ENCODE results near the gene DRAP1.
A peak's percentile ranks its signal among the peaks of the same experiment; 100 is the strongest.
"Not testable (repeated sequence)": the region's sequence is repeated elsewhere in the genome, so short reads cannot be mapped to it uniquely, and the experiment has no call there.

Gene DRAP1

DNA sequence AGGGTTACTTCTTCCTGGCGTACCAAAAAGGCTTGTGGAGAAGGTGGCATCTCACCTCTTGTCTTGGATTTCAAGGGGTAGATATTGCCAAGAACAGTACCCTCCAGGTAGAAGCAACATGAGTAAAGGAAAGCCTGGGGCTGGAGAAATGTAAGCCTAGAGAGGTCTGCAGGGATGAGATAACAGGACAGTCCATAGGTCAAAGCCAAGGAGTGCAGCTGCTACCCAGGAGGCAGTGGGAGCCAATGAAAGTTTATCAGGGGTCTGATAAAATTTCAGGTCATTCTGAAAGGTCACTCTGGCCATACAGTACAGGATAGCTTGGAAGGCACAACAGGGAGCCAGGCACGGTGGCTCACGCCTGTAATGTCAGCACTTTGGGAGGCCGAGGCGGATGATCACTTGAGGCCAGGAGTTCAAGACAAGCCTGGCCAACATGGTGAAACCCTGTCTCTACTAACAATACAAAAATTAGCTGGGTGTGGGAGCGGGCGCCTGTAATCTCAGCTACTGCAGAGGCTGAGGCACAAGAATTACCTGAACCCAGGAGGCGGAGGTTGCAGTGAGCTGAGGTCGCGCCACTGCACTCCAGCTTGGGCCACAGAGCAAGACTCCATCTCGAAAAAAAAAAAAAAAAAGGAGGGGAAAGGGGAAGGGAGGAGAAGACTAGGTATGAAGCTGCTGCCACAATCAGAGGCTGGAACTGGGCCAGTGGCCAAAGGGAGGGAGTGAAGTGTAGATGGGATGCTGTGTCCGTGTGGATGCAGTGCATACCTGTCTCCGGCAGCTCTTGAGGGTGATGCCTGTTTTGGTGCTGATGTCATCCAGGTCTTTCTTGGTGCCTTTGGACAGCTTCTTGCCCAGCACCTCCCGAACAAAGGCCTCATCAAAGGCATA lies 32.2 kb upstream of the DRAP1 start:
- DNase-seq (ENCODE audit: low read depth in 2 of 2): no peak

DNA sequence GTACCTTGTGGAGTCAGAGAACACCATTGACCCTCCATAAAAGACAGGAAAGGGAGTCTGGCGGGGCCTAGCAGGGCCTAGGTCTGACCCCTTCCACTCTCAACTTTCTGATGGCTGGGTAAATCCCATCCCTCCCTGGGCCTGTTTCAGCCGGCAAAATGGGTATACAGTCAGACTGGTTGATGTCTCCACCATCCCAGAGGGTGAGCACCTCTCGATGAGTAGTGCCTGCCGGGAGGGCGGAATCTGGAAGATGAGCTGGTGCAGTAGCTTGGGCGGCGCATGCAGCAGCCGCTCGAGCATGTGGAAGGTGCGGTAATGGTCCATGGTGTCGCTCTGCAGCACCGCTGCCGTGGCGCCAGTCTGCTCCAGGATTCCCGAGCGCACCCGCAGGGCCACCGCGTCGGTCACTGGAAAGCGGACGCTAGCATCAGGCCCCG lies 31.5 kb upstream of the DRAP1 start:
- no peak for DNase-seq (ENCODE audit: low read depth in 2 of 2)

DNA sequence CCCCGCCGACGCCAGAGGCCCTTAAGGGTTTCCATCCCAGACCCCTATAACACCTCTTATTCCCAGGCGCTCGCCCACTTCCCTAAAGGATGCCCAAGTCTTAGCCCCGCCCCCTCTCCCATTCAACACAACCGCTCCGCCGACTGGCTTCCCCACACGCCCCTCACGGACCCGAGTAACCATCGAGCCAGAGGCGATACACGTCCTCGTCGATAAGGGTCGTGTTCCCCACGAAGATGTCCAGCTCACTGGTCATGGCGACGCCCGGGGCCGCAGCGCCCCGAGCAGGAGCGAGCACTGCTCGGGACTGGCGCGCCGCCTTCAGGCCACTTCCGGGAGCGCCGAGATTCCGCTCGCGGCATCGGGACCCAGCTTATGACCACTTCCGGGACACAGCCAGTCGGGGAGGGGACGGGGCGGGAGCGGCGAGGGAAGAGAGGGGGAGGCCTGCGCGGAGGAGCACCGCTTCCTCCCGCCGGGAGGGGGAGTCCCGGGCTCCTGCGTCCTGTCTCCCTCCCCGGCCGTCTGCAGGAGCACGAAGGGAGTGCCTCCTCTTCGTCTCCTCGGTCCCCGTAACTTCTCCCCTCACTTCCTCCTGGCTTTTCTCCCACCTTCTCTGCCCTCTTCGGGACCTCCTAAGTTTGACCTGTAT lies 30.9 kb upstream of the DRAP1 start, which contains the start of gene FIBP:
TSS of gene FIBP (minus strand) at position 309 of the 652 bp plus-strand sequence. CDS start at position 256, 53 bp downstream.
- peak; percentile 95 to 96 for DNase-seq (ENCODE audit: low read depth in 2 of 2)

DNA sequence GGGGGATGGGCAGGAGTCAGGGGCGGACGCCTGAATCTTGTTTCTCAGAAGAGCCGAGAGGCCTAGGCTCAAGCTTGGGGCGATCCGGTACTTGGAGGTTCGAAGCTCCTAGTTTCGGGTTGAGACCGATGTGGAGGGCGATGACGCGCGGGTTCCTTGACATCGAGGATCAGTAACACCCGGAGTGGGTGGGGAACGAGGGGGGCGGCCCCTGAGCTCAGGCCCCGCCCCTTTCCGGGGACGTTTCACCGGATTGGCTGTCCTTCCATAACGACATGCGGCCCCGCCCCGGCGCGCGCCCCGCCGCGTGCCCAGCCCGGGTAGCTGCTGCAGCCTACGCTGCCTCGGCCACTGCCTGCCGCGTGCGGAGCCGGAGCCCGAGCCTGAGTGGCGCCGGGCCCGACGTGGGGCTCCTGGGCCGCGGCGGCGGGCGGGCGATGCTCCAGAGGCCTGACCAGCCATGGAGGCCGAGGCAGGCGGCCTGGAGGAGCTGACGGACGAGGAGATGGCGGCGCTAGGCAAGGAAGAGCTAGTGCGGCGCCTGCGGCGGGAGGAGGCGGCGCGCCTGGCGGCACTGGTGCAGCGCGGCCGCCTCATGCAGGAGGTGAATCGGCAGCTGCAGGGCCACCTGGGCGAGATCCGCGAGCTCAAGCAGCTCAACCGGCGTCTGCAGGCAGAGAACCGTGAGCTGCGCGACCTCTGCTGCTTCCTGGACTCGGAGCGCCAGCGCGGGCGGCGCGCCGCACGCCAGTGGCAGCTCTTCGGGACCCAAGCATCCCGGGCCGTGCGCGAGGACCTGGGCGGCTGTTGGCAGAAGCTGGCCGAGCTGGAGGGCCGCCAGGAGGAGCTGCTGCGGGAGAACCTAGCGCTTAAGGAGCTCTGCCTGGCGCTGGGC lies 28.7 kb upstream of the DRAP1 start, which contains the start of gene CCDC85B:
TSS of gene CCDC85B (plus strand) at position 350 of the 895 bp plus-strand sequence. CDS start at position 461, 111 bp downstream.
- DNase-seq (ENCODE audit: low read depth in 2 of 2): peak; percentile 99

DNA sequence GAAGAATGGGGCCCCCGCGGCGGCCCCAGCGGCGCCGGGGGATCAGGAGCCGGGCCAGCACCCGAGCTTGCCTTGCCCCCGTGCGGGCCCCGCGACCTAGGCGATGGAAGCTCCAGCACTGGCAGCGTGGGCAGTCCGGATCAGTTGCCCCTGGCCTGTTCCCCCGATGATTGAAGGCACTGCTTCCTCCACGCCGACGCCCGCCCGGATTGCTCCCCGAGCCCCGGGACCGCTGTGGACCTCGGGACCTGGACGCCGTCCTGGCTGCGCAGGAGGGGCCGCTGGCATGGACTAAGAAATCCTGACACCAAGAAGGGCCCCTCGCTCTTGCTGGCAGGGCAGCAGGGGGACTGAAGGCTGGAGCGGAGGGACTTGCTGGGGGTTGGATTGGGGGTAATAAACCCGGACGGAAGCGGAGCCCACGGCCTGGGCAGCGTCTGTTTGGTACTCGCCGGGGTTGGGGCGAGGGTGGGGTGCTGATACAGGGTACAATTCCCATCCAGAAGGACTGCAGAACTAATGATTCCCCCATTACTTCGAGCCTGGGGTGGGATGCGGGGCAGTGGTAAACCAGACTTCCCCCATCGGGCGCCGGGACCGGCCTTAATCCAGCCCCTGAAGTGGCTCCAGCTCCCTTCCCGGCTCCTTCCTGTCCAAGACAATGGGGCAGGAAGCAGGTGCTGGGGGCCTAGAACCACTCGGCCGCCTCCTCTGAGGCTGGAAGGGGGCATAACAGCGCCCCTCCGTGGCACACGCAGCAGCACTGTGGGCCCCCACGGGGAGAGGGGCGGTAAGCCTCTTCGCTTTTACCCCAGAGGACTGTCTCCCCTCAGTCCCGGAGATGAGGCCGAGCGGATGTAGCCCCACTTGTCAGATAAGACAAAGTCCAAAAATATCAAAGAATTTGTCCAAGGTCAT lies 27.7 kb upstream of the DRAP1 start:
- DNase-seq (ENCODE audit: low read depth in 2 of 2): no peak

DNA sequence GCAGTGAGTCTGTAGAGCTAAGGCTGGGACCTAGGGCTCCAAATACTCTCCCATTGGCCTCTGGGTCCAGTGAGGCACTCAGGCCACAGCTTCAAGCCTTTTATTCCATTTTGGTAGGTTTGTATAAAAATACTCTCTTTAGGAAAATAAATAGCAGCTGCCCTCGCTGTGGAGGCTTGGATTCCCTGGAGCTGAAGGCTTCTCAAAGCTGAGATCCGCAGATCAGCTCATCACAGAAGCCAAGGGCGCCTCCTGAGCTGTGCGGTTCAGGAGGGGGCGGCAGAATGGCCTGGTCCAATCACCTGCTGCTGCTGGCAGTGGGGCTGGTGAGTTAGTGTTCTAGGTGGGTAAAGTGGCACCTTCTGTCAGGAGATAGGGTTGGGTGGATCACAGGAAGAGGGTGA lies 27.1 kb upstream of the DRAP1 start:
- not testable (repeated sequence) for DNase-seq (ENCODE audit: low read depth in 2 of 2)

DNA sequence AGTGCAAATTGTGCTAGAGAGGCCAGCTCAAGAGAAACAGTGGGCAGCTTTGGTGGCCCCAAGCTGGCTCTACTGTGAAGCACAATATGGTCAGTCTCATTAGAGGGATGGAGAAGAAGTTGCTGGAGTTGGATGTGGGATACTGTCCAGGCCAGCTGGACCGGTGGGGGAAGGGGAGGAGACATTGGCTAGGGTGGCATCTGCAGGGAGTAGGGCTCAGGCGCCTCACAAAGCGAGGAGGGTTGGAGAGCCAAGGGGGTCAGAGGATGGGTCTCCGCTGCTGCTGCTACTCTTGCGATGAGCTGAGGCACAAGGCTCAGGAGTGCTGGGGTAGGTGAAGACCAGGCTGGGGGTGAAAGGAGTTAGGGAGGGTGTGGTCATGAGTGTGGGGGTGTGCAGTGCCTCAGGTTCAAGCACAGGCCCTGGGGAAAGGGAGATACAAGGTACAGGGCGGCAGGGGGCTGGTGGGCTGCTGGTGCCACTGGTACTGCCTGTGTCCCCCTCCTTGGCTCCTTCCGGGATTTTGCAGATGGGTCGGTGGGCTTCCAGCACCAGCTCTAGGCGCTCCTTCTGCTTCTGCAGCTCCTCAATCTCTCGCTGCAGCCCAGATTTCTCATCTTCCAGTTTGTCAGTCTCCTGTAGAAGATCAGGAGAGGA lies 26.4 kb upstream of the DRAP1 start:
- DNase-seq (ENCODE audit: low read depth in 2 of 2): no peak

DNA sequence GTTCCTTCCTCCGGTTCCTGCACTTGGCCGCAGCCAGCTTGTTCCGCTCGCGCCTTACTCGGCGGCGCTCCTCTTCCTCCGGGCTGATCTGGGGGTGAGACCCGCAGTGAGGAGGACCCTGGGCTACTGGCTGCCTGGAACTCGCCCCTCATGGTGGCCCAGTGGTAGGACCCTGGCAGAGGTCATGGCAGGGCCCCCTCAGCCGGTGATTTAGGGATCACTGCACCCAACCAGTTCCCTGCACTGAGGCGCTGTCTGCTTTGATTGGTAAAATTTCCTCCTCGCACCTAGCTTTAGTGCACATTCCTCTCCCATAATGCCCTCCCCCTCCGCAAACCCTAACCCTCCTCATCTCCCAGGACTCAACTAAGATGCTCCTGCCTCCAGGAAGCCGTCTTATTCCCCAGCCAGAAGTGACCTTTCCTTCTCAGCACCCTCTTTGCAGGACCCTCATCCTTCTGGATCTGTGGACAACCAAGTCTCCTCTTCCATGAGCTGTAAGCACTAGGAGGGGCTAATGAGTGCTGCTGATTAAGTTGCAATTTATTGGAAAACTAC lies 25.1 kb upstream of the DRAP1 start:
- no peak for DNase-seq (ENCODE audit: low read depth in 2 of 2)

DNA sequence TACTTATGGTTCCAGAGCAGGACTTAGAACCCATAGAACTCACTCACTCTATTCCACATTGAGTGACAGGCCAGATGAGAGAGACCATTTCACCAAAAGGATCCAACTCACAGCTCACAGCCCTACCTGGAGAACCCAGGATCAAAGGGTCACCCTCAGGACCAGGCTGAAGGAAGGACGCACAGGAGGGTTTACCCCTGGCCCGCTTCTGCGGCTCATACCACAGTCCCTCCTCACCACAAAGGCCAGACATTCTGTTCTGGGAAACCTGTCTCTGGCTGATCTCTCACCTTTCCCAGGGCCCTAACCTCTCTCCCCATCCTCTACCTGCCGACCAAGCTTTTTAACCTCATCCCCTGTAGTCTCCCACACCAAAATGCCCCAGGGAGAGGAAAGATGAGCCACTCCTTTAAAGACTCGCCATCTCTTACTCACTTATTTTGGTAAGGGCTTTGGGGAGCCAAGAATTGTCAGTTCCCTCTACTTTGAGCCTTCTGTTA lies 23.7 kb upstream of the DRAP1 start:
- no peak for DNase-seq (ENCODE audit: low read depth in 2 of 2)

DNA sequence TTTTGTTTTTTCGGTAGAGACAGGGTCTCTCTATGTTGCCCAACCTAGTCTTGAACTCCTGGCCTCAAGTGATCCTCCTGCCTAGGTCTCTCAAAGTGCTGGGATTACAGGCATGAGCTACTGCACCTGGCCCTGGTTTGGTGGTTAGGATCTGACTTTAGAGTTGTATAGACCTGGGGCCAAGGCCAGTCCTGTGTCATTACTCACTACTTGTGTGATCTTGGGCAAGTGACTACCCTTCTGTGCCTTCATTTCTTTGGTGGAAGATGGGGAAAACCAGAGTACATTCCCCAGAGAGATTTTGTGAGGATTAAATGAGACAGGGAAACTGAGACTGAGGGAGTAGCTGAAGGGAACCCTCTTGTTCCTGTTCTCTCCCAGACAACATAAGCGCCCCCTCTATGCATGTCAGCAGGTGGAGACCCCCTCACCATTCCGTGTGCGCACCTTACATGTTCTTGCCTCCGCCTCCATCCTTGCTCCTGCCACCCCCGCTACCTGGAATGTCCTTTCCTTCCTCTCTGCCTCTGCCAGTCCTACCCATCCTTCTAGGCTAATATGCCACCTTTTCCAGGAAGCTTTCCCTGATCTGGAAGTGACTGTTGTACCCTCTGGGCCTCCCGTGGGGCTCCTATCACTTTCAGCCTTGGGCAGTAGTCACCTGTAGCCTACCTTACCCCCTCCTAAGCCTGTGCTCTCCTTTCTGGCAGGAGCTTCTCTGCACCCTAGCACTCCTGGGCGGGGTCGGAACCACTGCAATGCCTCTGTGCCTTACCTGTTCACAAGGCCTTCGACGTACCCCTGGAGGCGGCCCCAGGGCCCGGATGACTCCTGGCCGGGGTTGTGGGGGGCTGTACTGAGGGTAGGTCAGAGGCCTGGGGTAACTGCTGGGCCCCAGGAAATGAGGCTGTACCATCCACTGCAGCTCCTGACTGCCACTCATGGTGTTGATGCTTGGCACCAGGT lies 22.9 kb upstream of the DRAP1 start:
- no peak for DNase-seq (ENCODE audit: low read depth in 2 of 2)

DNA sequence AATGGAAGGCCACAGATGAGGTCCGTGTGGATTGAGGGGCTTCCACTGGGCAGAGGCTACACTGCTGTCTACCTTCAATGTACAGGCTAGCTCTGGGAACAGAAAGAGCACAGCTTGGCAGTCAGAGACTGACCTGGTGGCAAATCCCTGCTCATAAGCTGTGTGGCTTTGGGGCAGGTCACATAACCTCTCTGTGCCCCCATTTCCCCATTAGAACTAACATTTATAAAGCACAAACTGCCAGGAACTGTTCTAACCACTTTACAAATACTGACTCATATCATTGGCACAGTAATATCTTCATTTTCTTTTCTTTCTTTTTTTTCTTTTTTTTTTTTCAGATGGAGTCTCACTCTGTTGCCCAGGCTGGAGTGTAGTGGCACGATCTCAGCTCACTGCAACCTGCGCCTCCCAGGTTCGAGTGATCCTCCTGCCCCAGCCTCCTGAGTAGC lies 22.2 kb upstream of the DRAP1 start:
- DNase-seq (ENCODE audit: low read depth in 2 of 2): no peak

DNA sequence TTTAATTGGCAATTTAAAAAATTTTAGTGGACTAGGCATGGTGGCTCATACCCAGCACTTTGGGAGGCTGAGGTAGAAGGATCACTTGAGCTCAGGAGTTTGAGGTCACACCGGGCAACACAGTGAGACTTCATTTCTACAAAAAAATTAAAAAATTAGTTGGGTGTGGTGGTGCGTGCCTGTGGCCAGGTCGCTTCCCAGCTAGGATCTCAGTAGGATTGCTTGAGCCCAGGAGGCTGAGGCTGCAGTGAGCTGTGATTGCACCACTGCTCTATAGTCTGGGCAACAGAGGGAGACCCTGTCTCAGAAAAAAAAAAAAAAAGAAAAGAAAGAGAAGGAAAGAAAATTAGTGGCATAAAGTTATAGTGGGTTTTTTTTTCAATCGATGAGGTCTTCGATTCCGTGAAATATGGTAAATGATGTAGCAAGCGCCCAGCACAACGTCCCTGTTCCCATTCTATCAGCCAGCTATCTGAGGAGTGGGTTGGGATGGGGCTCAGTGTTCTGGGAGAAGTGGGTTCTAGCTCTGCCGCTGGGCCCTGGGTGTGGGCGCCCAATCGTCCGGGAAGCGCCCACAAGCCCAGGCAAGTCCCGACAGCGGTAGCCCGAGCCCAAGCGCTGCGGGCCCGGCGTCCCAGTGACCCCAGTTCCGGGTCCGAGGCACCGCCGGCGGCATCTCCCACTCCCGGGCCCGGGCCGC lies 20.4 kb upstream of the DRAP1 start:
- DNase-seq (ENCODE audit: low read depth in 2 of 2): no peak

DNA sequence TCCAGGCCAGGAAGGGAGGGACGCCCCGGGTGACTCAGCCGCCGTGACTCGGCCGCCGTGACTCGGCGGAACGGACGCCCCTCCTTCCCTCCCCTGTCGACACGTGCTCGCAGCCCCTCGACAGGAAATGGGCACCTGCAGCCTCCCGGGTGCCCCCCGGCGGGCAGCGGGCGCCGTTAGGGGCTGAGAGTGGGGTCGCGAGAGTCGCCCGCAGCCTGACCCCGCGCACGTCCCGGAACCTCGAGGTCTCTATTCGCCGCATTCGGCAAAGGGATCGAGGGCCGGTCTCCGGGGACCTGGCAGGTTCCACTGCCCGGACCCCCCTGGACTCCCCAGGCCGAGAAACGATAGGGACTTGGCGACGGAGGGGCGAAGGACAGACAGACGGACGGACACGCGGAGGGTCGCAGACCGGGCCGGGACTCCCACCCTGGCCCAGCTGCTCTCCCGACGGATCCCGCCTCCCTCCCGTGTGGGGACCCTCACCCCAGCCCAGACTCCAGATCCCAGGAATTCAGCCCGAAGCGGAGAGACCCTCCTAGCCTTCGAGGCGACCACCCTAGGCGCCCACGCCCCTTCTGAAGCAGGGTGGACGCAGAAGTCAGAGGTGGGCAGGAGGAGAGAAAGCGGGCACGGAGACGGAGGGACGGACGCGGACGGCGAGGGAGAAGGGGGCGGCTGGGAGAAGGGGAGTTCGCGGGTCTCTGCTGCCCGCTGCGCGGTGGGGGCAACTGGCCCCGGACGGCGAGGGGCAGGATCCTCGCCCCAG lies 19.7 kb upstream of the DRAP1 start:
- peak; percentile 74 to 78 for DNase-seq (ENCODE audit: low read depth in 2 of 2)

DNA sequence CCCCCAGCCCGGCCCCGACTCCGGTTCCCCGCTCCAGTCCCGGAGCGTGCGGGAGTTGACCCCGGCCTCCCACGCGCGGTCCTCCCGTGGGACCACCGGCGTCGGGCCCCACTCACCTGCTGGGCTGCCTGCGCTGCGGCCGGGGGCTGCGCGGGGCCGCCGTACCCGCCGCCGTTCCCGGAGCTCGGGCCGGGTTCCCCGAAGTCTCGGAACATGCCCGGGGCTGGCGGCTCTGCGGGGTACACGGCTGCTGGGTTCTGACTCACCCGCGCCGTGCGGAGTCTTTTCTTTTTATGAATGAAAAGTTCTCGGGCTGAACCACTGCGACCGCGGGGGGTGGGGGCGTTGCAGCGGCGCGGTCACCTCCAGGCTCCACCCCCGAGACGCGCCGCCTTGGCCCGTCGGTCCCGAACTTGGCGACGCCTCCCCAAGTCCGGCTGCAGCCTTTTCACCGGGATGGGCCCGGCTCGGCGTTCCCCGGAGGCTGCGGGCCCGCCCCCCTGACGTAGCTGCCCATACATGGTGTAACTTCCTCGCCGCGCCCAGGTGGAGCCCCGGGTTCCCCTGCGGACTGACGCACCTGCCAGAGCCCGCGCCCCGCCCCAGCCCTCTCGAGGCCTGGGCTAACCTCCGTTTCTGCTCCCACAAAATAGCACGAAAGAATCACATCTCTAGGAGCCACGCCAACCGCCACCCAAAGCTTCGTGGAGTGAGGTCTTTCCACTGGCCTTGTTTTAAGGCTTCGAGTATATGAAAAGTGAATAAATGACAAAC lies 18.9 kb upstream of the DRAP1 start, which contains the start of gene FOSL1:
TSS of gene FOSL1 (minus strand) at position 264 of the 774 bp plus-strand sequence. CDS start at position 215, 49 bp downstream.
- peak; percentile 94 to 96 for DNase-seq (ENCODE audit: low read depth in 2 of 2)

DNA sequence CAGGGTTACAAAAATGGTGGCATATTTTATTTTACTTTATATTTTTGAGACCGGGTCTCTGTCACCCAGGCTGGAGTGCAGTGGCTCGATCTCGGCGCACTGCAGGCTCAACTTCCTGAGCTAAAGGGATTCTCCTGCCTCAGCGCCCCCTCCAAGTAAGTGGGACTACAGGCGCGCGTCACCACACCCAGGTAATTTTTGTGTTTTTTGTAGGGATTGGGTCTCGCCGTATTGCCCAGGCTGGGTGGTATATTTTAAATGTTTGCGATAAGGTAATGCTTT lies 18.4 kb upstream of the DRAP1 start:
- DNase-seq (ENCODE audit: low read depth in 2 of 2): no peak

DNA sequence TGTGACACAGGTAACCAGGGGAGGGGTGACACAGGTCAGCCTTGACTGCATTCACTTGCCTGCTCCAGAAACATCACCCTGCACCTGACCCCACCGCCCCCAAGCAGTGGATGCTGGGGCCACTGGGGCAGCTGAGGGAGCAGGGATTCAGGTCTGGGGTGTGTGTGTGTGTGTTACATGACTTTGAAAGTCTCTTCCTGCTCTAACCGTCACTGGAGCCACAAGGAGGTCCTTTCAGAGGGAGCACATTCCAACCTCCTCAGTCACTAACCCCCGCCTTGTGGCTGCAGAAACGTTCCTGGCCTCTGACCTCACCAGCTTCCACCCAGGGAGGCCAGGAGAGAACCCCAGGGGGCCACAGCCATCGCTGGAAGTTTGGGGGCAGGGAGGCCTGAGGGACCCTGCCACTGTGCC lies 16.2 kb upstream of the DRAP1 start:
- DNase-seq (ENCODE audit: low read depth in 2 of 2): no peak

Data from stimulated activated CD8-positive, alpha-beta memory T cell treated with anti-CD3 and anti-CD28 coated beads, Interleukin-15, amount 100 ng/mL, for 48 hours (primary cell).